ENCODE measurements around the gene MTMR11. TPM values are rescaled to one million over a fixed set of nuclear protein-coding genes. Genes with fewer than 3 reads are reported as not detected.

MTMR11 gene
- total and polyA plus RNA-seq, 10 of the 15 experiments (the other 5 are each of a cell fraction or from before 2014, with no cell fraction given), result 0.35 to 1.1 (median 0.73) TPM

GRCh38 chr1:149927563-149928400 is 8.9 kb downstream of the MTMR11 start, which contains the start of gene SF3B4:
Gene SF3B4 (minus strand): TSS chr1:149927803. CDS start chr1:149927759, 44 bp downstream.
- Histone ChIP-seq H3K4me3 (peak within 1 kb of the TSS; percentile 99), H3K9ac (ENCODE audit: control insufficient read depth, insufficient read depth, low read length) (peak within 1 kb of the TSS; percentile 93), H3K27ac (ENCODE audit: control insufficient read depth, insufficient read depth) (peak within 1 kb of the TSS; percentile 92), H3K36me3 (ENCODE audit: control insufficient read depth in 2 of 2, insufficient read depth in 2 of 2, low read length in 1 of 2) (peaks cover 7 to 11% of the 10 kb centered on the region in 2 experiments), H3K9me3 (replicated peaks; ENCODE audit: control insufficient read depth, insufficient read depth, low read length) (no peaks in the 10 kb centered on the region), H2AFZ (ENCODE audit: control insufficient read depth, low read depth, low read length) (peak within 1 kb of the TSS; percentile 83), H4K20me1 (ENCODE audit: control insufficient read depth, insufficient read depth) (no peaks in the 10 kb centered on the region), H3K4me2 (ENCODE audit: control insufficient read depth, insufficient read depth) (peak within 1 kb of the TSS; percentile 86), H3K79me2 (ENCODE audit: control insufficient read depth, insufficient read depth, low read length) (peaks cover 28% of the 10 kb centered on the region), H3K27me3 (replicated peaks in 1 of 2; ENCODE audit: control insufficient read depth in 2 of 2, insufficient read depth in 2 of 2, low read length in 1 of 2) (no peaks in the 10 kb centered on the region), H3K4me1 (ENCODE audit: control insufficient read depth, insufficient read depth, low read length) (peaks cover 10% of the 10 kb centered on the region)
- ChIA-PET SMC1A (ENCODE audit: uncharacterized antibody, unreplicated experiment) (interaction anchor here (1.7 to 2.6 kb wide), 2 partner anchors 10 to 41 kb away, joined by 10 to 14 read pairs; partner anchors contain the start of gene MTMR11), RAD21 (ENCODE audit: unreplicated experiment) (interaction anchor here (1.0 to 1.3 kb wide), 5 partner anchors 10 to 82 kb away, joined by 3 to 10 read pairs (median 3); a partner anchor contains a TSS), POLR2A (interaction anchor here (0.5 to 3.3 kb wide), 7 partner anchors 8 to 234 kb away, joined by 3 to 31 read pairs (median 5); partner anchors contain the start of genes MTMR11 and OTUD7B), CTCF (interaction anchor here (1.0 to 2.2 kb wide), 4 partner anchors 10 to 259 kb away, joined by 3 to 11 read pairs (median 6); partner anchors contain the start of gene MTMR11)
- TSS peak; percentile 99 for BruUV-seq (replicated peaks)
- intact Hi-C loops (cut with micrococcal nuclease; ENCODE audit: unreplicated experiment), result no loop called here
- in situ Hi-C loops (cut with MboI), result no loop called here
- 2% methylated on average over 46 of the region's 47 CpGs for WGBS (ENCODE audit: insufficient coverage, insufficient replicate concordance, low lambda C conversion rate, missing lambda C conversion rate)
- DNase-seq (ENCODE audit: low read depth, low spot score), result peak; percentile 72
- peak; percentile 94 for FAIRE-seq
- peak; percentile 98 for ATAC-seq
- TF ChIP-seq KAT2A (conservative IDR thresholded peaks at IDR 0.05; ENCODE audit: control insufficient read depth, low read depth, low read length) (no peak), NRF1 (conservative IDR thresholded peaks at IDR 0.05; ENCODE audit: low read depth, low read length) (no peak), EGR1 (IDR thresholded peaks at IDR 0.05; ENCODE audit: borderline replicate concordance in 1 of 2, low read depth in 2 of 2, low read length in 2 of 2) (no peak), GATAD2B (conservative IDR thresholded peaks at IDR 0.05; ENCODE audit: low read depth) (peak; percentile 93), HDAC2 (IDR thresholded peaks at IDR 0.05) (no peak), IRF5 (IDR thresholded peaks at IDR 0.05; ENCODE audit: borderline replicate concordance) (no peak), ASH2L (IDR thresholded peaks at IDR 0.05; ENCODE audit: borderline replicate concordance, low read depth) (peak; percentile 81; the same call in 1 of the 2 replicates), POU2F2 (IDR thresholded peaks at IDR 0.05; ENCODE audit: borderline replicate concordance, low read depth, low read length) (peak; percentile 65; the same call in 2 of the 3 replicates), BRCA1 (IDR thresholded peaks at IDR 0.05; ENCODE audit: low read depth, low read length) (no peak), CHD1 (IDR thresholded peaks at IDR 0.05; ENCODE audit: low read depth, low read length) (no peak), ZNF217 (IDR thresholded peaks at IDR 0.05) (no peak), IRF3 (IDR thresholded peaks at IDR 0.05) (no peak), ZNF384 (IDR thresholded peaks at IDR 0.05; ENCODE audit: borderline replicate concordance, low read depth, low read length) (no peak), CHD4 (IDR thresholded peaks at IDR 0.05) (no peak), ZNF622 (IDR thresholded peaks at IDR 0.05) (no peak), MLLT1 (IDR thresholded peaks at IDR 0.05) (peak; percentile 80), SUZ12 (IDR thresholded peaks at IDR 0.05; ENCODE audit: unreplicated experiment) (no peak), TCF12 (IDR thresholded peaks at IDR 0.05; ENCODE audit: low read depth, low read length) (no peak; the same call in 1 of the 2 replicates)

All from GM12878 (cell line).